ENCODE results near the gene CHD6.

DNA sequence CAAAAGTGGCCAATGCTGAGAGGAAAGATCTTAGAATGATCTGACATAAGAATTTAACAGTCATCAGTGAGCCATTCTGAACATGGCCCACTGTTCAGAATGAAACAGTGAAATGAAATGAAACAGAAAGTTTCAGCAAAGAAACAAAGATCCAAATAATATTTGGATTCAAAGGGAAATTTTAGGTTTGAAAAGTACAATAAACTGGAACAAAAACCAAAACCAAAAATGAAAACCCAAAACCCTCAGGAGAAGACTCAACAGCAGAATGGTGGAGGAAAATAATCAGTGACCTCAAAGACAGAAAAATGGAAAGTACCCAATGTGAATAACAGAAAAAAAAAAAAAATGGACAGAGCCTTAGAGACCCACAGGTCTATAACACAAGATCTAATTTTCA, 185.4 kb downstream of the CHD6 start:
- TF ChIP-seq, protein P1, sequence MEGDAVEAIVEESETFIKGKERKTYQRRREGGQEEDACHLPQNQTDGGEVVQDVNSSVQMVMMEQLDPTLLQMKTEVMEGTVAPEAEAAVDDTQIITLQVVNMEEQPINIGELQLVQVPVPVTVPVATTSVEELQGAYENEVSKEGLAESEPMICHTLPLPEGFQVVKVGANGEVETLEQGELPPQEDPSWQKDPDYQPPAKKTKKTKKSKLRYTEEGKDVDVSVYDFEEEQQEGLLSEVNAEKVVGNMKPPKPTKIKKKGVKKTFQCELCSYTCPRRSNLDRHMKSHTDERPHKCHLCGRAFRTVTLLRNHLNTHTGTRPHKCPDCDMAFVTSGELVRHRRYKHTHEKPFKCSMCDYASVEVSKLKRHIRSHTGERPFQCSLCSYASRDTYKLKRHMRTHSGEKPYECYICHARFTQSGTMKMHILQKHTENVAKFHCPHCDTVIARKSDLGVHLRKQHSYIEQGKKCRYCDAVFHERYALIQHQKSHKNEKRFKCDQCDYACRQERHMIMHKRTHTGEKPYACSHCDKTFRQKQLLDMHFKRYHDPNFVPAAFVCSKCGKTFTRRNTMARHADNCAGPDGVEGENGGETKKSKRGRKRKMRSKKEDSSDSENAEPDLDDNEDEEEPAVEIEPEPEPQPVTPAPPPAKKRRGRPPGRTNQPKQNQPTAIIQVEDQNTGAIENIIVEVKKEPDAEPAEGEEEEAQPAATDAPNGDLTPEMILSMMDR (IDR thresholded peaks at IDR 0.05; ENCODE audit: low read depth, low read length, missing input control) = no peak
- TF ChIP-seq RAD21 (IDR thresholded peaks at IDR 0.05) (no peak), SP1 (IDR thresholded peaks at IDR 0.05) (no peak), TAF1 (conservative IDR thresholded peaks at IDR 0.05) (no peak), EGR1 (IDR thresholded peaks at IDR 0.05; ENCODE audit: low read depth in 2 of 2) (no peak), RXRA (IDR thresholded peaks at IDR 0.05) (no peak), YY1 (IDR thresholded peaks at IDR 0.05) (no peak)
- TF ChIP-seq, protein P2, sequence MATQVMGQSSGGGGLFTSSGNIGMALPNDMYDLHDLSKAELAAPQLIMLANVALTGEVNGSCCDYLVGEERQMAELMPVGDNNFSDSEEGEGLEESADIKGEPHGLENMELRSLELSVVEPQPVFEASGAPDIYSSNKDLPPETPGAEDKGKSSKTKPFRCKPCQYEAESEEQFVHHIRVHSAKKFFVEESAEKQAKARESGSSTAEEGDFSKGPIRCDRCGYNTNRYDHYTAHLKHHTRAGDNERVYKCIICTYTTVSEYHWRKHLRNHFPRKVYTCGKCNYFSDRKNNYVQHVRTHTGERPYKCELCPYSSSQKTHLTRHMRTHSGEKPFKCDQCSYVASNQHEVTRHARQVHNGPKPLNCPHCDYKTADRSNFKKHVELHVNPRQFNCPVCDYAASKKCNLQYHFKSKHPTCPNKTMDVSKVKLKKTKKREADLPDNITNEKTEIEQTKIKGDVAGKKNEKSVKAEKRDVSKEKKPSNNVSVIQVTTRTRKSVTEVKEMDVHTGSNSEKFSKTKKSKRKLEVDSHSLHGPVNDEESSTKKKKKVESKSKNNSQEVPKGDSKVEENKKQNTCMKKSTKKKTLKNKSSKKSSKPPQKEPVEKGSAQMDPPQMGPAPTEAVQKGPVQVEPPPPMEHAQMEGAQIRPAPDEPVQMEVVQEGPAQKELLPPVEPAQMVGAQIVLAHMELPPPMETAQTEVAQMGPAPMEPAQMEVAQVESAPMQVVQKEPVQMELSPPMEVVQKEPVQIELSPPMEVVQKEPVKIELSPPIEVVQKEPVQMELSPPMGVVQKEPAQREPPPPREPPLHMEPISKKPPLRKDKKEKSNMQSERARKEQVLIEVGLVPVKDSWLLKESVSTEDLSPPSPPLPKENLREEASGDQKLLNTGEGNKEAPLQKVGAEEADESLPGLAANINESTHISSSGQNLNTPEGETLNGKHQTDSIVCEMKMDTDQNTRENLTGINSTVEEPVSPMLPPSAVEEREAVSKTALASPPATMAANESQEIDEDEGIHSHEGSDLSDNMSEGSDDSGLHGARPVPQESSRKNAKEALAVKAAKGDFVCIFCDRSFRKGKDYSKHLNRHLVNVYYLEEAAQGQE (IDR thresholded peaks at IDR 0.05) = no peak
- TF ChIP-seq, protein P3, sequence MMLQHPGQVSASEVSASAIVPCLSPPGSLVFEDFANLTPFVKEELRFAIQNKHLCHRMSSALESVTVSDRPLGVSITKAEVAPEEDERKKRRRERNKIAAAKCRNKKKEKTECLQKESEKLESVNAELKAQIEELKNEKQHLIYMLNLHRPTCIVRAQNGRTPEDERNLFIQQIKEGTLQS (IDR thresholded peaks at IDR 0.05) = no peak
- TF ChIP-seq, protein P4, sequence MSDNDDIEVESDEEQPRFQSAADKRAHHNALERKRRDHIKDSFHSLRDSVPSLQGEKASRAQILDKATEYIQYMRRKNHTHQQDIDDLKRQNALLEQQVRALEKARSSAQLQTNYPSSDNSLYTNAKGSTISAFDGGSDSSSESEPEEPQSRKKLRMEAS (IDR thresholded peaks at IDR 0.05) = no peak

Measured in liver (tissue), 3 donors.